Measurements from ENCODE around the gene KIAA1755.
A peak's percentile ranks its signal among the peaks of the same experiment; 100 is the strongest.
"Not testable (repeated sequence)": the region's sequence is repeated elsewhere in the genome, so short reads cannot be mapped to it uniquely, and the experiment has no call there.

The KIAA1755 gene

DNA sequence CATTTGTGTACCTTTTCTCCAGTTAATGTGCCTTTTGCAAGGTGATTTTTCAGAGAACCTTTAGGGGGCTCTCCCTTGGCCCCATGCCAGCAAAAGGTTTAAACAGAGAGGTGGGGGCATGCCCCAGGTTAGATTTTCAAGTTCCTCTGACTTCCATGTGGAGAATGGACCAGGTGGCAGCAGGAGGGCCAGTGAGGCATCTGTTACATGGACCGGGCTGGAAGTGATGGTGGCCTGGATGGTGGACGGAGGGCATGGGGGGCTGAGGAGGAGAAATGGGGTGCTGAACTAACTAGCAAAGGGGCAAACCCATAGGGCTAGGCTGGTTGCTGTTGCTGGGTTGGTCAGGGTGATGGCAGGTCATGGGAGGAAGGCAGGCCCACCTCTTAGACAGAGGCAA, 22.7 kb upstream of the KIAA1755 start:
- TF ChIP-seq EZH2phosphoT487 (IDR thresholded peaks at IDR 0.05; ENCODE audit: low read depth) = no peak
- TF ChIP-seq, protein P1, sequence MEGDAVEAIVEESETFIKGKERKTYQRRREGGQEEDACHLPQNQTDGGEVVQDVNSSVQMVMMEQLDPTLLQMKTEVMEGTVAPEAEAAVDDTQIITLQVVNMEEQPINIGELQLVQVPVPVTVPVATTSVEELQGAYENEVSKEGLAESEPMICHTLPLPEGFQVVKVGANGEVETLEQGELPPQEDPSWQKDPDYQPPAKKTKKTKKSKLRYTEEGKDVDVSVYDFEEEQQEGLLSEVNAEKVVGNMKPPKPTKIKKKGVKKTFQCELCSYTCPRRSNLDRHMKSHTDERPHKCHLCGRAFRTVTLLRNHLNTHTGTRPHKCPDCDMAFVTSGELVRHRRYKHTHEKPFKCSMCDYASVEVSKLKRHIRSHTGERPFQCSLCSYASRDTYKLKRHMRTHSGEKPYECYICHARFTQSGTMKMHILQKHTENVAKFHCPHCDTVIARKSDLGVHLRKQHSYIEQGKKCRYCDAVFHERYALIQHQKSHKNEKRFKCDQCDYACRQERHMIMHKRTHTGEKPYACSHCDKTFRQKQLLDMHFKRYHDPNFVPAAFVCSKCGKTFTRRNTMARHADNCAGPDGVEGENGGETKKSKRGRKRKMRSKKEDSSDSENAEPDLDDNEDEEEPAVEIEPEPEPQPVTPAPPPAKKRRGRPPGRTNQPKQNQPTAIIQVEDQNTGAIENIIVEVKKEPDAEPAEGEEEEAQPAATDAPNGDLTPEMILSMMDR (IDR thresholded peaks at IDR 0.05; ENCODE audit: low read depth, low read length) = no peak
- H3K9me3 ChIP-seq (ENCODE audit: insufficient read depth, low read length) = no peaks in the 10 kb centered on the region
- H3K9ac ChIP-seq (ENCODE audit: low read length) = no peak overlapping the region
- no peaks in the 10 kb centered on the region for H3K36me3 ChIP-seq (replicated peaks; ENCODE audit: low read depth, low read length)
- no peaks in the 10 kb centered on the region for H3K4me1 ChIP-seq (ENCODE audit: low read length)
- 0 out of 2 replicates have a peak, but pooled peaks cover 3% of the 10 kb centered on the region for H3K27me3 ChIP-seq (ENCODE audit: low read depth, low read length)
- no peaks in the 10 kb centered on the region for H3K79me2 ChIP-seq (ENCODE audit: low read length)
- no peak overlapping the region for H3K27ac ChIP-seq (ENCODE audit: low read length)
- no peak overlapping the region for H3K4me3 ChIP-seq (ENCODE audit: low read length)
- H2AFZ ChIP-seq (ENCODE audit: low read depth, low read length) = no peak overlapping the region
- no peaks in the 10 kb centered on the region for H4K20me1 ChIP-seq (ENCODE audit: insufficient read depth, low read length)
- H3K4me2 ChIP-seq (ENCODE audit: low read length) = no peak overlapping the region

DNA sequence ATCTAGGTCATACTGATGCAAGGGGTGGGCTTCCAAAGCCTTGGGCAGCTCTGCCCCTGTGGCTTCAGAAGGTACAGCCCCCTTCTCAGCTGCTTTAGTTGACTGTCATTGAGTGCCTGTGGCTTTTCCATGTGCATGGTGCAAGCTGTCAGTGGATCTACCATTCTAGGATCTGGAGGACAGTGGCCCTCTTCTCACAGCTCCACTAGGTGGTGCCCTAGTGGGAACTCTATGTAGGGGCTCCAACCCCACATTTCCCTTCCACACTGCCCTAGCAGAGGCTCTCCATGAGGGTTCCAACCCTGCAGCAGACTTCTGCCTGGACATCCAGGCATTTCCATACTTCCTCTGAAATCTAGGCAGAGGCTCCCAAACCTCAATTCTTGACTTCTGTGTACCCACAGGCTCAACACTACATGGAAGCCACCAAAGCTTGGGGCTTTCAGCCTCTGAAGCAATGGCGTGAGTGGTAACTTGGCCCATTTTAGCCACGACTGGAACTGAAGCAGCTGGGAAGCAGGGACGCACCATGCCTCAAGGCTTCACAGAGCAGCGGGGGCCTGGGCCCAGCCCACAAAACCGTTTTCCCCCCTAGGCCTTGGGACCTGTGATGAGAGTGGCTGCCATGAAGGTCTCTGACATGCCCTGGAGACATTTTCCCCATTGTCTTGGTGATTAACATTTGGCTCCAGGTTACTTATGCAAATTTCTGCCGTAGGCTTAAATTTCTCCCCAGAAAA, 20.8 kb upstream of the KIAA1755 start:
- H3K9me3 ChIP-seq (ENCODE audit: insufficient read depth, low read length); H3K27ac ChIP-seq (ENCODE audit: low read length); H3K4me3 ChIP-seq (ENCODE audit: low read length); H3K4me2 ChIP-seq (ENCODE audit: low read length); H3K36me3 ChIP-seq (replicated peaks; ENCODE audit: low read depth, low read length); H3K79me2 ChIP-seq (ENCODE audit: low read length); H3K9ac ChIP-seq (ENCODE audit: low read length); H4K20me1 ChIP-seq (ENCODE audit: insufficient read depth, low read length); H3K27me3 ChIP-seq (ENCODE audit: low read depth, low read length); H3K4me1 ChIP-seq (ENCODE audit: low read length); H2AFZ ChIP-seq (ENCODE audit: low read depth, low read length): not testable (repeated sequence)
- TF ChIP-seq, protein P1 (IDR thresholded peaks at IDR 0.05; ENCODE audit: low read depth, low read length) = peak; percentile 25; the same call in 1 of the 2 replicates

DNA sequence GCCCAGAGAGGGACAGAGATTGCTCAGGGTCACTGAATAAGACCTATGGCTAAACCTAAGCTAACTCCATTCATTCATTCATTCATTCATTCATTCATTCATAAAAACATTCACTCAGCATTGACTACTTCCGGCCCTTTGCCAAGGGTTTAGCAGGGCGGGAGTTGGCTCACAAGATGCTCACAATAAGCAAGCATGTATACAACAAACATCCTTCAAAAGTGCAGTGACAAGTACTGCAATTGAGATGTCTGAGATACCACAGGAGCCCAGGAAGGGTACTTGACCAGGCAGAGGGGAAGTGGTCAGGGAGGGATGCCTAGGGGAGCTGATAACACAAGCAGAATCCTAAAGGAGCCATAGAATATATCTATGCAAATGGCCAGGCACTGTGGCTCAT, 18.2 kb upstream of the KIAA1755 start:
- Histone ChIP-seq H3K9me3 (ENCODE audit: insufficient read depth, low read length) (no peaks in the 10 kb centered on the region), H2AFZ (ENCODE audit: low read depth, low read length) (no peak overlapping the region), H4K20me1 (ENCODE audit: insufficient read depth, low read length) (no peaks in the 10 kb centered on the region), H3K9ac (ENCODE audit: low read length) (no peak overlapping the region), H3K27me3 (ENCODE audit: low read depth, low read length) (no peaks in the 10 kb centered on the region), H3K4me2 (ENCODE audit: low read length) (no peak overlapping the region), H3K36me3 (replicated peaks; ENCODE audit: low read depth, low read length) (no peaks in the 10 kb centered on the region), H3K27ac (ENCODE audit: low read length) (no peak overlapping the region), H3K4me1 (ENCODE audit: low read length) (no peaks in the 10 kb centered on the region), H3K79me2 (ENCODE audit: low read length) (no peaks in the 10 kb centered on the region), H3K4me3 (ENCODE audit: low read length) (no peak overlapping the region)
- TF ChIP-seq, protein P1 (IDR thresholded peaks at IDR 0.05; ENCODE audit: low read depth, low read length) = no peak
- TF ChIP-seq EZH2phosphoT487 (IDR thresholded peaks at IDR 0.05; ENCODE audit: low read depth) = no peak

DNA sequence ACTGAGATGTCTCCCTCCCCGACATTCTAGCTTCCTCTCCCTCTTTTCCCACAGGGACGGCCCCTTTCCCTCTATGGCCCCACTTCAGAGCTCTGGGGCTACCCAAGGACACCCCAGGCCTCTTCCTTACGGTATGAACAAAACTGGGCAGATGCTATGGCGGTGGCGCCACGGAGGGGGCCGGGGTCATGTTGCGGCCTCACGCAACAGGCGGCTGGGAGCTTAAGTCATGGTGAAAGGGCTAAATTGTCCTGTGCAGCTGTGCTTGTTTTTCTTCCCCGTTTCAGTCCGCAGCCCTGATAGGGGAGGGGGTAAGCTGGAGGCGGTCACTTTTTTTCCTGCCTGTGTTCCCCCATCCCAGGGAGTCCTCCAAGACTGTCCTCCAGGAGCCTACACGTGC, 17.6 kb upstream of the KIAA1755 start:
- H3K27ac ChIP-seq (ENCODE audit: low read length) = no peak overlapping the region
- no peak overlapping the region for H2AFZ ChIP-seq (ENCODE audit: low read depth, low read length)
- no peak for TF ChIP-seq EZH2phosphoT487 (IDR thresholded peaks at IDR 0.05; ENCODE audit: low read depth)
- TF ChIP-seq, protein P1 (IDR thresholded peaks at IDR 0.05; ENCODE audit: low read depth, low read length) = no peak

More for the DNA sequence above, 17.6 kb upstream of the KIAA1755 start:
- H3K4me1 ChIP-seq (ENCODE audit: low read length) = no peaks in the 10 kb centered on the region
- H3K79me2 ChIP-seq (ENCODE audit: low read length) = no peaks in the 10 kb centered on the region
- H3K27me3 ChIP-seq (ENCODE audit: low read depth, low read length) = no peaks in the 10 kb centered on the region
- H3K9me3 ChIP-seq (ENCODE audit: insufficient read depth, low read length) = no peaks in the 10 kb centered on the region
- H3K36me3 ChIP-seq (replicated peaks; ENCODE audit: low read depth, low read length) = no peaks in the 10 kb centered on the region
- H4K20me1 ChIP-seq (ENCODE audit: insufficient read depth, low read length) = no peaks in the 10 kb centered on the region
- H3K4me3 ChIP-seq (ENCODE audit: low read length) = no peak overlapping the region
- H3K4me2 ChIP-seq (ENCODE audit: low read length) = no peak overlapping the region
- no peak overlapping the region for H3K9ac ChIP-seq (ENCODE audit: low read length)
